ENCODE measurements around the gene FLOT1.
A peak's percentile ranks its signal among the peaks of the same experiment; 100 is the strongest.

The FLOT1 gene

DNA sequence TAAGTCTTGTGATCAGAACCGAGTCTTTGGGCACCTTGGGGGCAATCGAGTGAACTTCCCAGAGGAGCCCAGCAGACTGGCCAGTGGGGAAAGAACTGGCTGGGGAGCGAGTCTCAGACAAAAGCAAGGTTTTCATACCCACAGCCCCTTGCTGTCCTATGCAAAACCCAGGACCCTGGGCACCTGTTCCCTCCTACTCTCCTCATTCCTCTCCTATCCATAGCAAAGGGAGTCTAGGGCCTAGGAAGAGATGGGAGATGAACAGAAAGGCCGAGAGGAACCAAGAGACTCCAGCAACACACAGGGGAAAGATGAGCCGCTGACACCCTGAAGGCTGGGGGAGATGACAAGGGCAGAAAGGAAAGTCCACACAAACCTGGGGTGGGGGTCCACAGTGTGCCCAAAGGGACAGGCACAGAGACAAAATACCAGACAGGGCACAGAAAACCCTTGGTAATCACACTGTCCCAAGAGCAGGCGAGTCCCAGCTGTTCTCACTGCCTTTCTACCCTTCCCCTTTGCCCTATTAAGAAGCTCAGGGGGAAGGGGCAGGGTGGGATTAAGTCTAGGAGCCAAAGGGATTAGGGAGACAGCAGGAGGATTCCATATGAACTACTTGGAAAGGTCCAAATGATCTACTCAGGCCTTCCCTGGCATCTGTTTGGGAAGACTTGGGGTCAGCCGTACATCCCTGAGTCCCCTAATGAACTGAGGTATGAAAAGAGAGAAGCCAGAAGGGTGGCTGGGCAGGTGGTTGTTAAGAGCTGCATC is 62.5 kb downstream of the FLOT1 start:
- DNase-seq (ENCODE audit: low read depth in 2 of 2): no peak

DNA sequence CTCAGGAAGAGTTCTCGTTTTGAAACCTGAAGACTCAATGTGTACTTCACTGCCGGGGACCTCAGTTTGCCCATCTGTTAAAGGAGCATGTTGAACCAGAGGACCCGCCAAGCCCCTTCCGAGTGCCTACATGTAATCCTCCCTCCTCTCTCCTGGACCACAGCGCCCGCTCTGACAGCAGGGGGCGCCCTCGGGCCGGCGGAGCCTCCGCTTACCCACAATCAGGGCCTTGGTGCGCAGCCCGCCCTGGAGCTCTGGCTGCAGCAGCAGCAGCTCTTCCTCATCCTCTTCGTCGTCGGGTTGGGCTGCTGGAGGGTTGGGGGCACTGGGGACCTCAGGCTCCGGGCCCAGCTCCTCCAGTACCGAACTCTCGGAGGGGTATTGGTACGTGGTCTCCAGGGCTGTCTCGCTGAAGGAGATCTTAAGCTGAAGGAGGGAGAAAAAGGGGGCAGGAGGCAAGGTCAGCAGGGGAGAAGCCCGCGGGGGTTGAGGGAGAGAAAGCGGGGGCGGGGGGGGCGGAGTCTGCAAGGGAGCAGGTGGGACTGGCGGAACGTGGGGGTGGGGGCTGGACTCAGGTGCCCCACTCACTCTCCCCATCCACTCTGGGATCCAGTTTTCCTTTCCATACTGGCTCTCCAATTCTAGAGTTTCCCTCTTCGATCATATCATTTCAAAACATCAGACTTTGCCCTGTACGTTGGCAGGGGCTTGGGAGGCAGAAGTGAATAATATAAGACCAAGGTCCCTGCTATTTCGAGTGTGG is 63.3 kb downstream of the FLOT1 start:
- peak; percentile 90 to 92 for DNase-seq (ENCODE audit: low read depth in 2 of 2)

Data from stimulated activated CD4-positive, alpha-beta T cell treated with anti-CD3 and anti-CD28 coated beads, Interleukin-1b, Interleukin-23, amount 100 ng/mL, for 4 hours (primary cell).